ENCODE measurements around the gene TNP1. TPM values are rescaled to one million over a fixed set of nuclear protein-coding genes. Genes with fewer than 3 reads are reported as not detected.

TNP1 gene
- total RNA-seq, 1 donor: not detected

DNA sequence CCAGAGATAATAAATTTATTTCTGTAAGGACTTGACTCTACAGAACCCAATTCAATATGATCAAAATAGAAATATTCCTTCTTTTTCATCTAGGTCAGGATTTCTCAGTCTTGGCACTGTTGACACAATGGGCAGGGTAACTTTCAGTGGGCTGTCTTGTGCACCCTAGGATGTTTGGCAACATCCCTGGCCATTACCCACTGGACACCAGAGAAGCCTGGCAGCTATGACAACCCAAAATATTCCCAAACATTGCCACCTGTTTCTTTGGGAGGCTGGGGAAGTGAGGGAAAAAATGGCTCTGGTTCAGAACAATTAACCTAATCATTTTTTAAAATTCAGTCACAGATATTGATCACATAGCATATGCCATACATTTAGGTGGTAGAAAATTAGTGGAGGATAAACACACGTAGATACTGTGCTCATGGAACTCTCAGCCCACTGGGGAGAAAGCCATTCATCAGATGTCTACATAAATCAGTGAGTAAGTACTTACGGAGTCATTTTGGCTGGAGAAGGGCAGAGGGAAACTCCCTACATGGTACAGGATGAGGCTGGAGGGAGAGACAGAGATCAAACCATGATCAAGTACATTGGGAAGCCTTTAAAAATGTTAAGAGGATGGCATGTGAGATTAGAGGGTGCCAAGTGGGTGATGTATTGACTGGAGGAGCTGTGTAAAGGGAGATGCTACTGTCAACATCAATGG lies 718 bp upstream of the TNP1 start:
- TF ChIP-seq, protein P1, sequence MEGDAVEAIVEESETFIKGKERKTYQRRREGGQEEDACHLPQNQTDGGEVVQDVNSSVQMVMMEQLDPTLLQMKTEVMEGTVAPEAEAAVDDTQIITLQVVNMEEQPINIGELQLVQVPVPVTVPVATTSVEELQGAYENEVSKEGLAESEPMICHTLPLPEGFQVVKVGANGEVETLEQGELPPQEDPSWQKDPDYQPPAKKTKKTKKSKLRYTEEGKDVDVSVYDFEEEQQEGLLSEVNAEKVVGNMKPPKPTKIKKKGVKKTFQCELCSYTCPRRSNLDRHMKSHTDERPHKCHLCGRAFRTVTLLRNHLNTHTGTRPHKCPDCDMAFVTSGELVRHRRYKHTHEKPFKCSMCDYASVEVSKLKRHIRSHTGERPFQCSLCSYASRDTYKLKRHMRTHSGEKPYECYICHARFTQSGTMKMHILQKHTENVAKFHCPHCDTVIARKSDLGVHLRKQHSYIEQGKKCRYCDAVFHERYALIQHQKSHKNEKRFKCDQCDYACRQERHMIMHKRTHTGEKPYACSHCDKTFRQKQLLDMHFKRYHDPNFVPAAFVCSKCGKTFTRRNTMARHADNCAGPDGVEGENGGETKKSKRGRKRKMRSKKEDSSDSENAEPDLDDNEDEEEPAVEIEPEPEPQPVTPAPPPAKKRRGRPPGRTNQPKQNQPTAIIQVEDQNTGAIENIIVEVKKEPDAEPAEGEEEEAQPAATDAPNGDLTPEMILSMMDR (IDR thresholded peaks at IDR 0.05; ENCODE audit: insufficient read depth, low read length): no peak
- H3K4me3 ChIP-seq (ENCODE audit: low read depth, low read length): no peak overlapping the region
- DNase-seq (ENCODE audit: low read depth): peak; percentile 16

DNA sequence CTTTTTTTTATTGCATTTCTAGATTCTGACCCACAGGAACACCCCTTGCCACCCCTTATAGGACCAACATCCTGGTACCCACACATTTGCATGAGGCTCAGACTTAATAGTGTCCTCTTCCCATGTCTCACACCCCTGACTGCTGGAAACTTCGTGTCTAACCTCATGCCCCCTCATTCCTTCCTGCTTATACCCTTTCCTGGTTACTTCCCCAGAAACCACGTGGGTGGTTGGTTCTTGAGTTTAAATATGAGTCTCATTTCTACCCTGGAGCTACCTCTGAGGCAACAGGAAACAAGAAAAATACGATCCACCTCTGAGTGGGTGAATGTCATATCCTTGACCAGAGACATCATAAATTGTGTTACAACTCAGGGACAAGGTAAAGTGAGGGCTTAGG lies 1.6 kb downstream of the TNP1 start:
- no peak for DNase-seq (ENCODE audit: low read depth)
- TF ChIP-seq, protein P1 (IDR thresholded peaks at IDR 0.05; ENCODE audit: insufficient read depth, low read length): no peak
- H3K4me3 ChIP-seq (ENCODE audit: low read depth, low read length): no peak overlapping the region

DNA sequence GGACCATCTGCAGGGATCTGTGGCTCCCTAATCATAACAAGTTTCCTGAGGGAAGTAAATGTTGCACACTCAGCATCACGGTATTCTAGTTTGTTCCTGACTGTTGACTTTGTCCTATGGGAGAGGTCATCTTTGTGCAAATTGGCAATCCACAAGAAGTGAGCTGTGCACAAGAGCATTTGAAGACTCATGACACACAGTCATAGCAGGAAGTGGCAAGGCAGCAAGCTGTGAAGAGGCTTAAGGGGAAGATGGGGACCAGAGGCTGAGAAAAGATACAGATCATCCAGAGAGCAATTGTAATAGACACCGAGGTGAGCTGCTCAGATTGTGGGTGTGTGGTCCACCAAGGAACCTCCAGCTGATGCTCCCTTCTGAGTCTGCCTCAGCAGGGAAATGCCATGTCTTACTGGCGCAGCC lies 2.7 kb downstream of the TNP1 start:
- no peak for DNase-seq (ENCODE audit: low read depth)
- no peak overlapping the region for H3K4me3 ChIP-seq (ENCODE audit: low read depth, low read length)
- TF ChIP-seq, protein P1 (IDR thresholded peaks at IDR 0.05; ENCODE audit: insufficient read depth, low read length): no peak

DNA sequence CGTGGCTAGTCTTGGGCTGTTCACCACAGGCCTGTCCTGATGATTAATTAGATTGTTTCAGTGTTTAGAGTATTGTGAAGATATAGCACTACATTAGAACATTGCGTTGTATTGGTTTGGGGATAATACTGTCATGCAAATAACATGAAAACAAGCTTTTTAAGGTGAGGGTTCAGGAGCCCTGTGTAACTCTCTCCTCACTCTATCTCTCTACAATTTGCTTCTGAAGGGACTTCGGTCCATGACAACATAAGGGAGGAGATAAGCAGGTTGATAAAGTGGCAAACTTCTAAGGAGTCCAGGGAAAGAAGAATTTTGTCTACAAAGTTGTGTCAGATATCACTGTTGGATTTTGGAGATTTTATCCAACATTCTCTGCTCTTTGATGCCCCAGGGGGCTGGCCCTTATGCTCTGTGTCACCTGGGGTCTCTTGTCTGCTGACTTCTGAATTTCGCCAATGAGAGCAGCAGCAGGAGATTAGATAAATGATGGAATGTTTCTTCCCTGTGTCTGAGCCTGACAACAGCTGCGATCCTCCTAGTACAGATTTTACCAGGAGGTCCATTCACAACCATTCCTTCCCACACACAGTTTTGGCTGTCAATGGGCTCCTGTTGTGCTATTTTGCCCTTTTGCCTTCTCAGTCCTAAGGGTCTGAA lies 3.3 kb downstream of the TNP1 start:
- TF ChIP-seq, protein P1 (IDR thresholded peaks at IDR 0.05; ENCODE audit: insufficient read depth, low read length): no peak
- H3K4me3 ChIP-seq (ENCODE audit: low read depth, low read length): no peak overlapping the region
- DNase-seq (ENCODE audit: low read depth): no peak

DNA sequence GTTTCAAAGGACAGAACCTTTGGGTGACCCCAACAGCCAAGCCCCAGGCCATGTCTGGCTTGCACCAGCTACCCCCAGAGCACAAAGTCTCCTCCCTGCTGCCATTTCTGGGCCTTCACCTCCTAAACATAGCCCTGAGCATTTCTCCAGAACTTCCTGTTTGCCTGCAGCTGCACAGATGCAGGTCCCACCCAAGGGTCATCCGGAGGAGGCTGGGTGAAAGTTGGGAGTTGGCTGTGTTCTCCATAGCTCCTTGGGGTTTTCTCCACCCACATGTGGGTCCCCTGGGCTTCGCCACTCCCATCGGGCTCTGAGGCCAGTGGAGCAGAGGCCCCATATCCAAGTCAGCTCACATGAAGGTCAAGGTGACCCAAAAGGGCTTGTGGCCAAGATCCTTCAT lies 4.3 kb downstream of the TNP1 start:
- TF ChIP-seq, protein P1 (IDR thresholded peaks at IDR 0.05; ENCODE audit: insufficient read depth, low read length): no peak
- no peak for DNase-seq (ENCODE audit: low read depth)
- H3K4me3 ChIP-seq (ENCODE audit: low read depth, low read length): no peak overlapping the region

DNA sequence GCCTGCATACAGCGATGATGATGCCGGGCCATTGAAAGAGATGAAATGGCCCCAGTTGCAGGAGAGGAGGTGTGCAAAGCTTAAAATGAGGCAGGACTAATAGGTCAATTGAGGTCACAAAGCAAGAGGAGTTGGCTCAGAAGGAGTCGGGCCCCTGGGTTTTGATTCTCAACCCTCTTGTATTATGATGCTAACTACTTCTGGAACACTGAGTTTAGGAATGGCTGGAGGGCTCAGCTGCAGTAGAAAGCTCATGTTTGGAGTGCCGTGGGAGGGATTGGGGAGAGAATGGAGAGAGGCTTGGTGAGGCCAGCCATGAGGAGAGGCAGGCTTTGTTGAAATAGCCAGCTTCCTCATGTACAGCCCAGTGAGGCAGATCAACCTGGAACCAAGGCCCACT lies 4.8 kb downstream of the TNP1 start:
- no peak for DNase-seq (ENCODE audit: low read depth)
- TF ChIP-seq, protein P1 (IDR thresholded peaks at IDR 0.05; ENCODE audit: insufficient read depth, low read length): no peak
- no peak overlapping the region for H3K4me3 ChIP-seq (ENCODE audit: low read depth, low read length)
